K562 (cell line): Measurements from ENCODE around the gene IGSF23. TPM values are rescaled to one million over a fixed set of nuclear protein-coding genes. Genes with fewer than 3 reads are reported as not detected.

Experiments
- ATF3 ChIP-seq, 2 experiments: fragments of 450-650 bp in 1 of 2; sonication (generic) in 1 of 2; formaldehyde crosslinking in 1 of 2; IDR thresholded peaks in 1 of 2; conservative IDR thresholded peaks in 1 of 2; 2 replicates each; pipeline versions ENCODE4 v1.6.1 to v1.8.1; 2016 to 2023; ENCODE audit warnings: mild to moderate bottlenecking in 2 of 2, moderate library complexity in 2 of 2, inconsistent platforms in 1 of 2, missing genetic modification reagents in 1 of 2
- FOXK2 ChIP-seq, 2 experiments: fragments of 450-650 bp; IDR thresholded peaks in 1 of 2; conservative IDR thresholded peaks in 1 of 2; 2 replicates each; pipeline ENCODE4 v1.6.1; 2016; ENCODE audit warnings: low read depth in 2 of 2, mild to moderate bottlenecking in 1 of 2
- GABPB1 ChIP-seq: sonication (generic); formaldehyde crosslinking; IDR thresholded peaks from 2 replicates; pipeline ENCODE4 v1.8.0; 2022; ENCODE audit warnings: mild to moderate bottlenecking, missing genetic modification reagents
- MEF2A ChIP-seq: IDR thresholded peaks from 2 replicates; pipeline ENCODE4 v1.6.1; 2011; ENCODE audit warnings: low read depth, mild to moderate bottlenecking, low read length, moderate library complexity; ENCODE audit not compliant: control insufficient read depth
- MXD1 ChIP-seq: fragments of 250-450 bp; sonication (Bioruptor Pico); IDR thresholded peaks from 2 replicates; pipeline ENCODE4 v1.8.0; 2021; ENCODE audit warnings: borderline replicate concordance, mild to moderate bottlenecking, moderate library complexity; ENCODE audit not compliant: poor library complexity, severe bottlenecking
- MYC ChIP-seq, 2 experiments: fragments of 250-450 bp in 1 of 2; sonication (Bioruptor Pico) in 1 of 2; IDR thresholded peaks; 2 replicates each; pipeline versions ENCODE4 v1.5.1 to v1.6.1; 2012 to 2021; ENCODE audit warnings: low read depth in 2 of 2, borderline replicate concordance in 1 of 2, improper control_type of control experiment in 1 of 2, low read length in 1 of 2, mild to moderate bottlenecking in 1 of 2, moderate library complexity in 1 of 2
- NFYB ChIP-seq: IDR thresholded peaks from 2 replicates; pipeline ENCODE4 v1.6.1; 2011; ENCODE audit warnings: mild to moderate bottlenecking, moderate library complexity; ENCODE audit not compliant: insufficient read length; ENCODE audit errors: extremely low read depth
- RNF2 ChIP-seq: sonication (generic); IDR thresholded peaks from 2 replicates; pipeline ENCODE4 v1.6.1; 2016
- SMARCC2 ChIP-seq: fragments of 450-650 bp; IDR thresholded peaks from 2 replicates; pipeline ENCODE4 v1.6.1; 2017; ENCODE audit warnings: antibody characterized with exemption, moderate library complexity, mild to moderate bottlenecking, low read depth
- SUPT5H ChIP-seq: fragments of 450-650 bp; IDR thresholded peaks from 2 replicates; pipeline ENCODE4 v1.6.1; 2016
- TBL1XR1 ChIP-seq, 2 experiments: IDR thresholded peaks; 2 replicates each; pipeline ENCODE4 v1.6.1; 2012; ENCODE audit warnings: improper control_type of control experiment in 2 of 2, low read length in 2 of 2, mild to moderate bottlenecking in 1 of 2
- TBP ChIP-seq: optimal IDR thresholded peaks from 2 replicates; pipeline ENCODE3; 2011; ENCODE audit warnings: low read depth, low read length, improper control_type of control experiment
- THRA ChIP-seq: fragments of 450-650 bp; IDR thresholded peaks from 2 replicates; pipeline ENCODE4 v1.6.1; 2017; ENCODE audit warnings: mild to moderate bottlenecking, moderate library complexity
- ZBTB1 ChIP-seq: sonication (generic); formaldehyde crosslinking; IDR thresholded peaks from 2 replicates; pipeline ENCODE4 v1.8.1; 2023; ENCODE audit warnings: missing genetic modification reagents, low read depth, mild to moderate bottlenecking, borderline replicate concordance
- ZEB2 ChIP-seq: fragments of 450-650 bp; IDR thresholded peaks from 2 replicates; pipeline ENCODE4 v1.6.1; 2016
- ZNF121 ChIP-seq: sonication (generic); formaldehyde crosslinking; conservative IDR thresholded peaks from 2 replicates; pipeline ENCODE4 v1.8.0; 2022; ENCODE audit warnings: missing genetic modification reagents
- ZNF316 ChIP-seq: fragments of 450-650 bp; IDR thresholded peaks from 2 replicates; pipeline ENCODE4 v1.6.1; 2016
- ZNF668 ChIP-seq: fragments of 250-450 bp; sonication (Bioruptor Pico); IDR thresholded peaks from 2 replicates; pipeline ENCODE4 v1.8.0; 2022; ENCODE audit warnings: mild to moderate bottlenecking, inconsistent platforms
- polyA plus RNA-seq, 8 experiments: library from polyadenylated mRNA; depleted of rRNA in 4 of 8; stranded (reverse) in 5 of 8; unstranded in 3 of 8; fragments of >200 nt; fragmentation: Nextera tagmentation in 2 of 8; fragmentation: Illumina TruSeq in 1 of 8; extraction: Ambion mirVana in 2 of 8; extraction: Trizol in 1 of 8; gene quantifications; 2 replicates each; pipeline versions ENCODE4 v1.2.1 to v1.2.3, GENCODE V29; 2011 to 2014; ENCODE audit warnings: inconsistent platforms in 1 of 8, missing spikeins in 1 of 8
- total RNA-seq, 7 experiments: library from RNA; depleted of rRNA in 6 of 7; stranded (reverse); fragments of >200 nt in 6 of 7; fragmentation: Illumina TruSeq in 2 of 7; extraction: Trizol in 2 of 7; gene quantifications; 2 replicates each; pipeline versions ENCODE4 v1.2.1 to v1.2.3, GENCODE V29; 2011 to 2021; ENCODE audit warnings: low replicate concordance in 1 of 7
- TF ChIP-seq, protein P1 (sequence below): fragments of 450-650 bp; formaldehyde crosslinking; conservative IDR thresholded peaks from 2 replicates; pipeline ENCODE4 v1.4.0; 2022; ENCODE audit warnings: mild to moderate bottlenecking, missing genetic modification characterization
- TF ChIP-seq, protein P2 (sequence below): fragments of 450-650 bp; IDR thresholded peaks from one replicate; pipeline ENCODE4 v1.6.1; 2018; ENCODE audit warnings: mild to moderate bottlenecking, moderate library complexity; ENCODE audit not compliant: partially characterized antibody

IGSF23 gene
- total and polyA plus RNA-seq, 9 of the 15 experiments (the other 6 are each of a cell fraction or from before 2014, with no cell fraction given) = not detected

DNA sequence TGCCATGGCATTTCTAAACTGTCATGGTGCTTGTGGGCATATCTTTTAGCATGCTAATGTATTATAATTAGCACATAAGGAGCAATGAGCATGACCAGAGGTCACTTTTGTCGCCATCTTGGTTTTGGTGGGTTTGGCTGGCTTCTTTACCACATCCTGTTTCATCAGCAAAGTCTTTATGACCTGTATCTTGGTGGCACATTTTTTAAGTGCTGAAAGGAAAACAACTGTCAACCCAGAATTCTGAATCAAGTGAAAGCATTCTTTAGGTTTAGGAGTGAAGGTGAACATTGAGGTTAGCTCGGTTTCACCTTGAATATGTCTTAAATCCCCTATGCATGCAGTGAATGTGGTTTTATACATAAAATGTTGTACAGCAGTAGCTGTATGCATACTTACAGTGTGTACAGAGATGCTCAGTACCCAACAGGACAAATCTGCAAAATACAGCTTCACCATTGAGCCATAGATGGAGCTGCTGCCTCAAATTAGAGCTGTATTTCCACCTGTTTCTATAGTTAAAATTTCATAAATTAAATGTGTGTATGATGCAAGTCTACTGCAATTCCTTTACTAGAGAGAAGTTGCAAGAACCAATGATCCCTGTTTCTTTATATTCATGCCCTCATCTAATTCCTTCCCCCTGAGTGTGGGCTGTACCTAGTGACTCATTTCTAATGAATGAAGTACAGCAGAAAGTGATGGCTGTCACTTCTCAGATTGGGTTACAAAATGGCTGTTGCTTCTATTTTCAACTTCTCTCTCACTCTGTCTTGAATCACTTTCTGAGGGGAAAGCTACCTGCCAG is 25.2 kb upstream of the IGSF23 start (continued):
- TF ChIP-seq SUPT5H (no peak), MXD1 (CRISPR knock-in tag) (no peak), ZNF121 (CRISPR knock-in tag) (no peak), NFYB (no peak), ATF3 (IDR thresholded peaks at IDR 0.05) (peak; percentile 95), ATF3 (CRISPR knock-in tag; conservative IDR thresholded peaks at IDR 0.05) (no peak; the same call in 1 of the 2 replicates), FOXK2 (conservative IDR thresholded peaks at IDR 0.05 in 1 of 2, IDR thresholded peaks at IDR 0.05 in 1 of 2; ENCODE audit: low read depth in 2 of 2) (peak in 1 of 2 experiments; percentile 49; a peak in 2 of 4 replicates), ZEB2 (peak; percentile 51; the same call in 1 of the 2 replicates), MYC (IDR thresholded peaks at IDR 0.05; ENCODE audit: low read depth, low read length) (peak; percentile 86), MYC (CRISPR knock-in tag; IDR thresholded peaks at IDR 0.05; ENCODE audit: borderline replicate concordance, low read depth) (0 out of 2 replicates have a peak, but pooled peaks have one; percentile 18), GABPB1 (CRISPR knock-in tag) (peak; percentile 84), ZNF668 (CRISPR knock-in tag) (no peak), TBP (peak; percentile 20), MEF2A (no peak), THRA (no peak), TBL1XR1 (IDR thresholded peaks at IDR 0.05; ENCODE audit: low read length in 2 of 2) (0 out of 4 replicates have a peak, but pooled peaks of 1 of the 2 experiments have one; percentile 12), SMARCC2 (no peak), ZBTB1 (CRISPR knock-in tag) (no peak), ZNF316 (no peak), RNF2 (peak; percentile 43)
- TF ChIP-seq, protein P1, sequence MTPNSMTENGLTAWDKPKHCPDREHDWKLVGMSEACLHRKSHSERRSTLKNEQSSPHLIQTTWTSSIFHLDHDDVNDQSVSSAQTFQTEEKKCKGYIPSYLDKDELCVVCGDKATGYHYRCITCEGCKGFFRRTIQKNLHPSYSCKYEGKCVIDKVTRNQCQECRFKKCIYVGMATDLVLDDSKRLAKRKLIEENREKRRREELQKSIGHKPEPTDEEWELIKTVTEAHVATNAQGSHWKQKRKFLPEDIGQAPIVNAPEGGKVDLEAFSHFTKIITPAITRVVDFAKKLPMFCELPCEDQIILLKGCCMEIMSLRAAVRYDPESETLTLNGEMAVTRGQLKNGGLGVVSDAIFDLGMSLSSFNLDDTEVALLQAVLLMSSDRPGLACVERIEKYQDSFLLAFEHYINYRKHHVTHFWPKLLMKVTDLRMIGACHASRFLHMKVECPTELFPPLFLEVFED (CRISPR knock-in tag) = peak; percentile 79; the same call in 1 of the 2 replicates
- TF ChIP-seq, protein P2, sequence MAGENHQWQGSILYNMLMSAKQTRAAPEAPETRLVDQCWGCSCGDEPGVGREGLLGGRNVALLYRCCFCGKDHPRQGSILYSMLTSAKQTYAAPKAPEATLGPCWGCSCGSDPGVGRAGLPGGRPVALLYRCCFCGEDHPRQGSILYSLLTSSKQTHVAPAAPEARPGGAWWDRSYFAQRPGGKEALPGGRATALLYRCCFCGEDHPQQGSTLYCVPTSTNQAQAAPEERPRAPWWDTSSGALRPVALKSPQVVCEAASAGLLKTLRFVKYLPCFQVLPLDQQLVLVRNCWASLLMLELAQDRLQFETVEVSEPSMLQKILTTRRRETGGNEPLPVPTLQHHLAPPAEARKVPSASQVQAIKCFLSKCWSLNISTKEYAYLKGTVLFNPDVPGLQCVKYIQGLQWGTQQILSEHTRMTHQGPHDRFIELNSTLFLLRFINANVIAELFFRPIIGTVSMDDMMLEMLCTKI = no peak
